SK-N-MC (cell line): ENCODE results near the gene CLEC9A.

ENCODE experiments used
- EZH2 ChIP-seq: fragments of 200-600 bp; sonication (generic); IDR thresholded peaks from one replicate; pipeline ENCODE4 v1.6.1; 2017; ENCODE audit warnings: antibody characterized with exemption
- FOXP2 ChIP-seq: optimal IDR thresholded peaks from 2 replicates; pipeline ENCODE3; 2011; ENCODE audit warnings: mild to moderate bottlenecking, moderate library complexity; ENCODE audit not compliant: insufficient read depth; ENCODE audit errors: extremely low read length, control extremely low read depth
- POLR2AphosphoS5 ChIP-seq: IDR thresholded peaks from 2 replicates; pipeline ENCODE4 v1.6.1; 2012; ENCODE audit warnings: mild to moderate bottlenecking, low read depth, low read length, borderline replicate concordance

GRCh38 chr12:10015450-10015849 is 15.0 kb upstream of the CLEC9A start:
- no peak for TF ChIP-seq EZH2
- TF ChIP-seq POLR2AphosphoS5: no peak
- TF ChIP-seq FOXP2: no peak
